ENCODE measurements around the gene SETDB2.

The SETDB2 gene

GRCh38 chr13:49411353-49411752, 32.7 kb upstream of the SETDB2 start:
- TF ChIP-seq CTCF (IDR thresholded peaks at IDR 0.05; ENCODE audit: low read depth, low read length, poor library complexity, severe bottlenecking) (no peak), EZH2phosphoT487 (IDR thresholded peaks at IDR 0.05; ENCODE audit: borderline replicate concordance, low read length) (no peak)
- H3K4me1 ChIP-seq (ENCODE audit: control insufficient read depth, low read length) = peaks cover 4% of the 10 kb centered on the region; the same call in 1 of the 2 replicates
- no peaks in the 10 kb centered on the region for H3K36me3 ChIP-seq (ENCODE audit: control insufficient read depth, low read length)
- H3K27me3 ChIP-seq (ENCODE audit: control insufficient read depth, low read length) = no peaks in the 10 kb centered on the region
- H3K79me2 ChIP-seq (ENCODE audit: control insufficient read depth, low read length) = no peaks in the 10 kb centered on the region
- H3K9me3 ChIP-seq (ENCODE audit: control insufficient read depth, insufficient read depth, low read length) = no peaks in the 10 kb centered on the region
- H3F3A ChIP-seq (ENCODE audit: control insufficient read depth, insufficient read depth) = 0 out of 2 replicates have a peak, but pooled peaks cover 2% of the 10 kb centered on the region
- H4K20me1 ChIP-seq (ENCODE audit: control insufficient read depth, insufficient read depth, low read depth, low read length) = no peaks in the 10 kb centered on the region
- no peaks in the 10 kb centered on the region for H3K9me2 ChIP-seq (replicated peaks; ENCODE audit: control insufficient read depth, low read length)
- no peak overlapping the region for H3K4me2 ChIP-seq (ENCODE audit: low read length)
- no peak overlapping the region for H3K27ac ChIP-seq (ENCODE audit: low read depth, low read length)
- no peak overlapping the region for H3K4me3 ChIP-seq (ENCODE audit: low read length)

GRCh38 chr13:49412749-49413148, 31.3 kb upstream of the SETDB2 start:
- Histone ChIP-seq H3K4me1 (ENCODE audit: control insufficient read depth, low read length) (peaks cover 10% of the 10 kb centered on the region), H3K79me2 (ENCODE audit: control insufficient read depth, low read length) (no peaks in the 10 kb centered on the region), H3K9me2 (replicated peaks; ENCODE audit: control insufficient read depth, low read length) (no peaks in the 10 kb centered on the region), H3K27ac (ENCODE audit: low read depth, low read length) (no peak overlapping the region), H3K27me3 (ENCODE audit: control insufficient read depth, low read length) (no peaks in the 10 kb centered on the region), H3K4me3 (ENCODE audit: low read length) (no peak overlapping the region), H4K20me1 (ENCODE audit: control insufficient read depth, insufficient read depth, low read depth, low read length) (no peaks in the 10 kb centered on the region), H3K36me3 (ENCODE audit: control insufficient read depth, low read length) (no peaks in the 10 kb centered on the region), H3F3A (ENCODE audit: control insufficient read depth, insufficient read depth) (0 out of 2 replicates have a peak, but pooled peaks cover 2% of the 10 kb centered on the region), H3K9me3 (ENCODE audit: control insufficient read depth, insufficient read depth, low read length) (no peaks in the 10 kb centered on the region), H3K4me2 (ENCODE audit: low read length) (no peak overlapping the region)
- TF ChIP-seq CTCF (IDR thresholded peaks at IDR 0.05; ENCODE audit: low read depth, low read length, poor library complexity, severe bottlenecking) = no peak
- no peak for TF ChIP-seq EZH2phosphoT487 (IDR thresholded peaks at IDR 0.05; ENCODE audit: borderline replicate concordance, low read length)

- H3K79me2 ChIP-seq (ENCODE audit: control insufficient read depth, low read length) = no peaks in the 10 kb centered on the region
- H3K4me1 ChIP-seq (ENCODE audit: control insufficient read depth, low read length) = peaks cover 26% of the 10 kb centered on the region
- no peaks in the 10 kb centered on the region for H4K20me1 ChIP-seq (ENCODE audit: control insufficient read depth, insufficient read depth, low read depth, low read length)
- no peaks in the 10 kb centered on the region for H3K36me3 ChIP-seq (ENCODE audit: control insufficient read depth, low read length)
- H3K9me3 ChIP-seq (ENCODE audit: control insufficient read depth, insufficient read depth, low read length) = no peaks in the 10 kb centered on the region
- no peaks in the 10 kb centered on the region for H3K27me3 ChIP-seq (ENCODE audit: control insufficient read depth, low read length)
- H3F3A ChIP-seq (ENCODE audit: control insufficient read depth, insufficient read depth) = peaks cover 2% of the 10 kb centered on the region; the same call in 1 of the 2 replicates
- H3K27ac ChIP-seq (ENCODE audit: low read depth, low read length) = no peak overlapping the region
- TF ChIP-seq CTCF (IDR thresholded peaks at IDR 0.05; ENCODE audit: low read depth, low read length, poor library complexity, severe bottlenecking) (no peak), EZH2phosphoT487 (IDR thresholded peaks at IDR 0.05; ENCODE audit: borderline replicate concordance, low read length) (no peak)
- no peaks in the 10 kb centered on the region for H3K9me2 ChIP-seq (replicated peaks; ENCODE audit: control insufficient read depth, low read length)
- no peak overlapping the region for H3K4me3 ChIP-seq (ENCODE audit: low read length)
- no peak overlapping the region for H3K4me2 ChIP-seq (ENCODE audit: low read length)
Measured at GRCh38 chr13:49417161-49417560, 26.9 kb upstream of the SETDB2 start.

Measured in DOHH2 (cell line).